ENCODE data around the gene CCDC85C.
A peak's percentile ranks its signal among the peaks of the same experiment; 100 is the strongest.

Gene CCDC85C

DNA sequence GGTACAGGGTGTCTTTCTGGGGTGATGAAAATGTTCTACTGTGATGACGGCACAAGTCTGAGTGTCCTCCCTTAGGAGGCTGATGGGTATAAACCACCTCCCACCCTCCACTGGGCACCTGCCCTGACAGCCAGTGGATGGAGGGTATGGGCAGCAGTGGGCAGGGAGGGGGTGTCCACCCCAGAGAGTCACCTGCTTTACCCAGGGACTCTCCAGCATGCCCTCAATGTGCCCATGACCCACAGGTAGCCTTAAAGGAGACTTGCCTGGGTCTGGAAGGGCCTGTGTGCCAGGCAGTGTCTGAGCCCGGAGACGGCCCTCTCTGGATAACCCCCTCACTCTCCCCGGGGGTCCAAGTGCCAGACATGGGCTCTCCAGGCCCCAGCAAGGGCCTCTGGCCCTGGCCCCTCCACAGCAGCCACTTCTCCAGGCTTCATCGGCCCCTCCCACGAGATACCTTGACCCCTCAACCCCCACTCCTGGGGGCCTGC lies 84.0 kb downstream of the CCDC85C start:
- DNase-seq, result no peak

DNA sequence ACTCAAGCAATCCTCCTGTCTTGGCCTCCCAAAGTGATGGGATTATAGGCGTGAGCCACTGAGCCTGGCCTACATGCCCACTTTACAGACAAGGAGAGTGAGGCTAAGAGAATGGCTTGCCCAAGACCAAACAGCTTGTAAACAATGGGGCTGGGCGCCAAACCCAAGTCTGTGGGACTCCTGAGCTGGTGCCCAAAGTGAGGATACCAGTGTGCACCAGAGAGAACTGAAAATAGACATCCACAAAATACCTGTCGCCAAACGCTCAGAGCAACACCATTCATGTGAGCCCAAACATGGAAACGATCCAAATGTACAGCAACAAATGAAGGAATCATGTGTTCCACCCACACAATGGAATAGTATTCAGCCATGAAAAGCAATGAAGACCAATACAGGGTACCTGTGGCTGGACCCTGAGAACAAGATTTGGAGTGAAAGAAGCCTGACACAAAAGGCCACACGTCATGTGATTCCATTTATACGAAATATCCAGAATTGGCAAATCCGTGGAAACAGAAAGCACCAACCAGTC lies 84.6 kb downstream of the CCDC85C start:
- DNase-seq, result no peak

DNA sequence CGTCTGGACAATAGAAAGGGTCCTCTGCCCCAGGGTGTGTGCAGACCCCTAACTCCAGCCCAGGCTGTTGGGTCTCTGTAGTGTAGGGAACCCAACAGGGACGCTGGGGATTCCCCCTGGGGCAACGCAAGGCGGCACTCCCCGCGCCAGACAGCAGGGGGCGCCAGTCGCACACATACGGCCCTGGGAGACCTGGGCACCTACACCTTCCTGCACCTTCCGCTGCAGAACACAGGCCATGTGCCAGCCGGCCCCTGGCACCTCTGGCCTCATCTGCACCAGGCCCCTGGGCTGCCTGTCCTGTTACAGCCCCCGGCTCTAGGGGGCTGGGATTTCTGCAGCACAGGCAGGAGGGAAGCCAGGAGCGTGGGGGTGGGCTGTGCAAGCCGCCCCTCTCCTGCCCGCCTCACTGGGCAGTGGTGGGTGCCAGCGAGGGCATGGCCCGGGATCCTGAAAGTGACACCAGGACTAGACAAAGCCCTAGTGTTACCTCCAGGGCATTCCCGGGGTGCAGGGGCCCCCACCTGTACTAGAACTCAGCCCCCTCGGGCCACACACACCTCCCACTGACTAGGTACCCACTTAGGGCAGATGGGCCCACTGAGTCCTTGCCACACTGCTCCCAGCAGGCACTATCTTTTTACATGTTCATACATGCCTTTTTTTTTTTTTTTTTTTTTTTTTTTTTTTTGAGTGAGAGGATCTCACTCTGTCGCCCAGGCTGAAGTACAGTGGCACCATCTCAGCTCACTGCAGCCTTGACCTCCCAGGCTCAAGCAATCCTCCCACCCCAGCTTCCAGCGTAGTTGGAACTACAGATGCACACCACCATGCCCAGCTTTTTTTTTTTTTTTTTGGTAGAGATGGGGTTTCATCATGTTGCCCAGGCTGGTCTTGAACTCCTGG lies 85.3 kb downstream of the CCDC85C start:
- peak; percentile 86 for DNase-seq

DNA sequence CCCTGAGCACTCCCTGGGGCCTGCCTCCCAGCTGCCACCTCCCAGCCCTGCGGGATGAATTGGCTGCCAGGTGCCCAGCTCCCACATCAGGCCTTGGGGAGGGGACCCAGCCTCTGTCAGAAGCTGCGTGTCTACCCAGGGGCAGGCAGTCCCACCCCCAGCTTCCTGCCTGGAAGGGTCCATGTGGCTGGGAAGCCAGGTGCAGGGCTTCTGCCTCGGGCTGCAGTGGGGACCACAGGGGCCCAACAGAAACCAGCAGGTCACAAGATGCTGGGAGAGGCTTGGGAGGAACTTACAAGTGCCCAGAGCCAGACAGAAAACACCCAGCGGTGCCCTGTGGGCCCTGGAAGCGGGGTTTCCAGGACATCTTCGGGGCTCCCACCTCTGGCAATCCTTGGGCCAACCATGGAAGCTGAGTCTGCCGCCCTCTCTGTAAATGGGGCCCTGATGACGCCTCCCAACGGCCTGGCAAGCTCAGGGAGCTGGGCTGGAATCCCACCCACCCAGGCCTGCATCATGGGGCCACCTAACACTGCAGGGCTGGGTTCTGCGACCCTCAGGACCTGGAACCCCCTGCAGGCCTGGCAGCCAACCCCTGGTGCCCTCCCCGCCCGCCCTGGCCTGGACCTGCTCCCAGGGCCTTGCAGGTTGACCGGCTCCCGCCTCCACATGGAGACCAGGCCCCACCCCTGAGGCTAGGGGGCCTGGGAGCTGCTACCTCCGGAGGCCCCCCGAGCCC lies 86.2 kb downstream of the CCDC85C start:
- DNase-seq, result no peak

DNA sequence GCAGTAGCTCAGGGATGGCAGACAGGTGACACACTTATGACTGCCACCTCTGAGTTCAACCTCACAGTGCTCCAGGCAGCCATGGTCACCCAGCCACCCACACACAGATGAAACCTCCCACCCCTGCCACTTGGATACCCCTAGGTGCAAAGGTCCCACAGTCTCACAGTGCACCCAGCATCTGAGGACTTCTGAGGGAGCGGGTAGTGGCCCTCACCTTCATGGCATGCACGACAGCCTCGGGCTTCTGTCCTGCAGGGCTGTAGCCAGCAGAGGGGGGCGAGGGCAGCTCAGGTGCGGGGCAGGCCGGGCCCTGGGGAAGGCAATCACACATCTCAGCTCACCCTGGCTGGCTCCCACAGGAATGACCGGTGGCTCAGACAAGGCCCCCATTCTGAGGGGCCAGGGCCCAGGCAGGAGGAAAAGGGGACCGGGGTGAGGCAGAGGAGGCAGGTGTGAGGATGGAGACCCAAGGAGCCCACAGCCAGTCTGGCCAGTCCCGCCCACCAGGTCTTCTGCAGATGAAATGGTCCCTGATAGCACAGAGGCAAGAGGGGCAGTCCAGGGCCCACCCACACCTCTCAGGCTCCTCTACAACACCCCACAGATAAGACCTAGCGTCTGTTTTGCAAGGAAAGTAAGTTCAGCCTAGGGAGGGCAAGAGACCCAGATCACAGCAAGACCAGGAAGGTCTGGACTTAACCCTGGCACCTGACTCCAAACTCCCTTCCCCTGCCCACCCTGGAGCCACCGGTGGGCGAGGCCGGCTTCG lies 87.0 kb downstream of the CCDC85C start:
- DNase-seq, result no peak

DNA sequence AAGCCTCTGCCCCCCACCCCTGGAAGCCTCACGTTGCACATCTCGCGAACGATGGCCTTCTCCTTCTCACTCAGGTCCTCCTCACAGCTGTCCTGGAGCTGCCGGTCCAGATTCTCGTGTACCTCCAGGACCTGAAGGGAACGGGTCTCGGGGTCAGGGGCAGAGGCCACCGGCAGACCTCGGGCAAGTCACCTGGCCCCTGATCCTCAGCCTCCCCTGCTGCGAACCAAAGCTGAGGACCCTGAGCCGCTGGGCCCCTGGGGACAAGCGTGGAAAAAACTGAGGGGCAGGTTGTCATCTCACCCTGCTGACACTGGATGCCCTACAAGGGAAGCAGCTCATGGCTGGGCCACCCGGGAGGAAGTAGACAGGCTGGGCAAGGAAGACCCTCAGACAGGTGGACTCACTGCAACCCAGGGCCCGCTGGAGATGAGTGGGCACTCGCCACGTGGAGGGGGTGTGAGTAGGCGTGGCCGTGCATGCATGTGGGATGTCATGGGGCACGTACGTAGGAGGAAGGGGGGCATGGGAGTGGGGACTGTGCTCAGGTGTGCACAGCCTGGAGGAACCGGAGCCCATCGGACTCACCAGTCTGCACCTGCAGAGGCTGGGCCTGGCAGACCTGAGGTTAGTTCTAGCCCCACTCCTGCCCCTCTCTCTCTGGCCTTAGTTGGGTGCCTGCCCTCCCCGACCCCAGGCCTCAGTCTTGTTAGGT lies 87.7 kb downstream of the CCDC85C start:
- no peak for DNase-seq

DNA sequence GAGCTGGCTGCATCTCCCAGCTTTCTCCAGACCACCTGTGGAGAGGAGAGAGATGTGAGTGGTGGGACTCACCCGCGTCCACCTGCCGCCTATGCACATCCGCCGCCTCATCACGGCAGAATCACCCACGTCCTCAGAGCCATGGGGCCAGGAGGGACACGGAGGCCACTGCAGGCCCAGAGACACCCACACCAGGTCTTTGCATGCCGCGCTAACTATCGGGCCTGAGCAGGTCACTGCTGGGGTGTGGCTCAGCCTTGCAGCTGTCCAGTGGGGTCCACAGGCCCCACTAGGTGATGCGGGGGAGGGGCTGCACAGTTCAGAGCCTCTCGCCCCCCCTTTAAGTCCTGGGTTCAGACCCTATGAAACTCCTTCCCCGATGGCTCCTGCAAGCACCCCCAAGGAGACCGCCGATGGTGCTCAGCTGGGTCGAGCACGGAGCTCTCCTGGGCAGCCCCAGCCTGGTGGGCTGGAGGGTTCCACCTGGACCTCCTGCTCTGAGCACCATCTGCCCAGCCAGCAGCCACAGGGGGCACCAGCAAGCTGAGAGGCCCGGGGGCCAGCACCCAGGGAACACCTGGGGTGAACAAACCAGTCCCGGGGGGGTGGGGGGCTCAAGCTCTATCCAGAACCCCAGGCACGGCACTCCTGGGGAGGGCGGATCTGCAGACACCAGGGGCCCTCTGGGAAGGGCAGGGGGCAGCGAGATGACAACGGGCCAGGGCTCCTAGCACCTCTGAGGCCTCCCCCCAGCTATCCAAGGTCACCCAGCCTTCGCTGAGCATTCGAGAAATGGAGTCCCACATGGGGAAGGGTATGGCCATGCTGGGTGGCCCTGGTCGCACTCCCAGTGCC lies 88.5 kb downstream of the CCDC85C start:
- no peak for DNase-seq

DNA sequence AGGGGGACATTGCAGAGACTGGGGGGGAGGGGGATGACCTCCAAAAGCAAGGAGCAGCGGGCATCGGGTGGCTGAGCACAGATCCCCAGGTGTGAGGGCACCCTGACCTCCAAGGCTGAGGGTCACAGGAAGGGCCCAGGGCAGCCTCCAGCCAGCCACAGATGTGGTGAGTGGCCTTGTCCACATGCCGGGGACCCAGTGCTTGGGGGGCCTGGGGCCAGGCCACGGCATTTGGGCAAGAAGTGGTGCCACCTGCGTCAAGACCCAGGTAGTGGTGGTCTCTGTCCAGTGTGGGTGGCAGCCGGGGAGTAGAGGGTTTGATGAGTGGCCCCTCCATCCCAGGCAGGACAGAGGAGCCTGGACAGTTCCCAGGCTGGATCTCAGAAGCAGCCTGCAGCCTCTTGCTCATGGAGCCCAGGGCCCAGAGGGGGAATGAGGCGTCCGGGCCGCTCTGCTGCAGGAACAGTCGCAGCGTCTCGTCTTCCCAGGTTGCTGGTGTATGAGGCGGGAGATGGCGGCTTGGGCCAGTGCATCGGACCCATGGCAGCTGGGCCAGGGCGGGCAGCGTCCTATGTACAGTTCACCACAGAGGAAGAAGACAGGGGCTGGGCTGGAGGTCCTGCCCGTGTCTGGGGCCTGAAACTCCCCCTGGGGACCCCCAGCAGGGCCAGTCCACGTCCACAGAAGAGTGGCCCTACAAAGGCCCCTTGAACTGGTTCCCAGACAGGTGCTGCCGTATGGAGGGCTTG lies 89.3 kb downstream of the CCDC85C start:
- no peak for DNase-seq

DNA sequence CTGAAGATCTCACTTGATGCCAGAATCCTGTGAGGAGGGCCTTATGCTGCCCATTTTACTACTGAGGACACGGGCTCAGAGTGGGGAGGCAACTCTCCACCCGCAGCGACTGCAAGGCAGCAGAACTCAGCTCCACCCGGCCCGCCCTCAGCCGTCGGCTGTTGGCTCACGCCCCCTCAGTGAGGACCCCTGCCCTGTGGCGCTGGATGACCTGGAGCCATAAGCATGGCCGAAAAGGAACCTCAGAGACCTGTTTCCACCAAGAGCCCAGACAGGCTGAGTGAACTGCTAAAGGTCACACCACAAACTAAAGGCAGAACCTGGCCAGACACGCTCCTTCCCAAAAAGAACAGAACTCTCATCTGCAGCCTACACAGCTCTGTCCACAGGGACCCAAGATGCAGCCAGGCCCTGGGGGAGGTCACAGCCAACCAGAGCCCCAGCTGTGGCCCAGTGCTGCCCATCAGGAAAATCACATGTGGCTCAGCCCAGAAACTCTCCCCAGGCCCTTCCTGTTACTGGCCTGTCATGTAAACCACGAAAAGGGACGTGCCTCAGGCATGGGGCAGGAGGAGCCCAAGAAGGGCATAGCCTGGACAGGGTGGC lies 90.0 kb downstream of the CCDC85C start:
- no peak for DNase-seq

DNA sequence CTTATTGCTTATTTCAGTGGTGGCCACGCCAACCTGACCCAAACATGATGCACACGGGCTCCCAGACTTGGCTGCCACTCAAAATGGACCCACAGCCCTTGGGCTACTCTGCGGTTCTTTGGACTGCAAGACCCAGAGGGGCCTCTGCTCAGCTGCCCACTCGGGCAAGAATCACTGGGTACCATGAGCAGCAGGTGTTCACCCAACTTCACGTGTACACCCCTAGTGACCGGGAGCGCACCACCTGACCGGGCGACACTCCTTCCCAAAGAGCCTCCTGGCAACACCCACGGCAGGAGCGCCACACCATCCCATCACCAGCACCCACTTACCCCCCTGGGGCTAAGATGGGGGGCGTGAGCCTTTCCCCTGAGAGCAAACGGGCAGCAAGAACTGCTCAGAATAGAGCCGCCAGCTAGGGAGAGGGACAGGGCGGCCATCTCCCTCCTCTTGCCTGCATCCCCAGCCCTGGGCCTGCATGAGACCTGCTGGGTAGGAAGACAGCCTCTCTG lies 90.8 kb downstream of the CCDC85C start:
- no peak for DNase-seq

DNA sequence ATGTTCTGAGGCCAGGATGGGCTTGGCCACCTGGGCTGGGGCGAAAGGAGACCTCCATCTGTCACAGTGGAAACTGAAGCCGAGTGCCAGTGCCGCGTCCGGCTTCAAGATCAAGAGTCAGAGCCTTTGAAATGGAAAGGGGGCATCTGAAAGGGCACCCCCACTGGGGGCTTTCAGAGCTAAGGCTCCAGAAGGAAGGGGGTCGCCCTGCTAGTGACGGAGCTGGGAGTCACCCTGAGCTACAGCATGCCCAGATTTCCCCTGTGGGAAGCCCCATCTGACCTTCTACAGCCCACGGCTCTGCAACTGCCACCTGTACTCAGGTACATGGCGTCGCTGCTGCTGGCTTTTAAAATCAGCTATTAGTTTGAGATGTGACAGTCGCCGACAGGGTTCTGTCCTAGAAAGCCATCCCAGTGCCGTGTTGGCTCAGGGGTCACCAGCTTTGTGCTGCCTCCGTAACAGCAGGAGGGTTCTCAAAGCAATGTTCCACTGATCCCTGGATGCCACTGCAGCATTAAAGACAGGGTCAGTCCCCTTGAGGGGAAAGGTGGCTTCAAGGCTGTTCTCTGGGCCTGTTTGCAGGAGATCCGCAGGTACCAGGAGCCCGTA lies 91.3 kb downstream of the CCDC85C start:
- no peak for DNase-seq

DNA sequence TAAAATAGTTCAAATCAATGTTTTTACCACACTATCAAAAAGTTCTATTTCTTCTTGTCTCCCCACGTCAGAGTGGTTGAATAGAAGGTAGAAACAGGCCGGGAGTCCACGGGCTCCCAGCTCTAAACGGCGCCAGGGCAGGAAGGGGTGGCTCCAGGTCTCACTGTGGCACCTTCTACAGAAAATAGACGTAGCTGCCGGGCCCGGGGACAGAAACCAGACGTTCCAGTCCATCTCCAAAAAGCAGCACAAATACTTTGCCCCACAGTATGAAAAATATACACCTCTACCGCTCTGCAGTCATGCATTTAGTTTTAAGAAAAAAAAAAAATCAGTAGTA lies 91.9 kb downstream of the CCDC85C start:
- no peak for DNase-seq

DNA sequence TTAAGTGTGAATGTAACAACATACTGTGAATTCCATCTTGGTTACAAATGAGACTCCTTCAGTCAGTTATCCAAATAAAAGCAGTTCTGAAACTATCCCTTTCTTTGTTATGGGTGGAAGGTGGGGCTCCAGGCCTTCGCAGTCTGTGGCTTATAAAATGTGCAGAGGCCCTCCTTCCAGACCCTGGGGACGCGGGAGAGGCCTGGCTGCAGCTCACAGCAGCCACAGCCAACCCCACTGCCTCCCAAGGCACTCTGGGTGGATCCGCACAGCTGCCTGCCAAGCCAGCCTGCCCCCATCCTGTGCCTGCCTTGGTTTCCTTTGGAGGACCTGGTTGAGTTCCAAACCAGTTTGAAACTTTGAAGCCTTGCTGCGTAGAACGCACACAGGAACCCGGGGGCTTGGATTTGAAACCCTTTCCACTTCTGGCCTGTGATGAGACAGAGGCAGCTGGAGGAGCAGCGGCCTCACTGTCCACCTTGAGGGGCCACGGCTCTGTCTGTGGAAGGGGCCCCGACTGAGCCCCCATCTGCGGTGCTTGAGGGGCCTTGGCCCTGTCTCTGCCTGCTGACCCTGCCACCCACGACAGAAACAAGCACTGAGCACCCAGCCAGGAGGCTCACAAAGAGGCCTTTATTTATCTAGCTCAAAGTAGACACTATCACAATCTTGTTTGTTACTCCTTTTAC lies 92.4 kb downstream of the CCDC85C start:
- no peak for DNase-seq

DNA sequence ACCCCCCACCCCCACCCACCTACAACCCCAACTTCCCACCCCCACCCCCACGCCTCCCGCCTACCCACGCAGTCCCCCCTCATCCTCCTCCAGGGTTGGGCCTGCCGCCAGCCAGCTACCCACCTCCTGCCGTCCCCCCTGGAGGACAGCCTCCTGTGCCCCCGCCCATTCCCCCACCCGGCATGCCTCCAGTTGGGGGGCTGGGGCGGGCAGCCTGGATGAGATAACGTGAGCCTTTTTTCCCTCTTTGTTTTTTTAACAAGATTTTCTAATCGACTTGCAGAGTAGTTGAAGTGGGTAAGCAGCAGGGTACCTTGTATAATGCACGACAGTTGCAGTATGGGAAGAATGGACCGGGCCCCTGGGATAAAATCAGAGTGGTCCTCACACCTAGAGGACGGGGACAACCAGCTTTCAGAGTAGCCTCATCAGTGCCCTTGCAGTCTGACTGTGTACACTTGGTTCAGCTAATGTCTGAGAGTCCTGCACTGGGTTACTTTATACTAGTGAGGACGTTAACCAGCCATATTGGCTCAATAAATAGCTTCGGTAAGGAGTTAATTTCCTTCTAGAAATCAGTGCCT lies 93.4 kb downstream of the CCDC85C start:
- no peak for DNase-seq

DNA sequence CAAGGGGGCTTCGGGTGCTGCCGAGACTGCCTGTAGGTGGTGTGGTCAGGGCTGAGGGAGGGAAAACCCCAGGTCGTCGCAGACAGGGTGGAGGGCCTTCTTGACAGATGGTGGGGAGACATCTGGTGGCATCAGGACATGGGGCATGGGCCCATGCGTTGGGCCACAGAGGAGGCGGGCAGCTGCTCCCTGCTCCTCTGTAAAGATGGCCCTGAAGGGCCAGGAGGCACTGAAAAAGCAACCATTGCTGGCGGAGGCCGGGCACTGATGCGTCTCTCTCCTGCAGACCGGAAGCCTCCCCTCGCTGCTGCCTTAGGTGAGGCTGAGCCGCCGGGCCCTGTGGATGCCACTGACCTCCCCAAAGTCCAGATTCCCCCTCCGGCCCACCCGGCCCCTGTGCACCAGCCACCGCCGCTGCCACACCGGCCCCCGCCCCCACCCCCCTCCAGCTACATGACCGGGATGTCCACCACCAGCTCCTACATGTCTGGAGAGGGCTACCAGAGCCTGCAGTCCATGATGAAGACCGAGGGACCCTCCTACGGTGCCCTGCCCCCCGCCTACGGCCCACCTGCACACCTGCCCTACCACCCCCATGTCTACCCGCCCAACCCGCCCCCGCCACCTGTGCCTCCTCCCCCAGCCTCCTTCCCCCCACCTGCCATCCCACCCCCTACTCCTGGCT lies 94.0 kb downstream of the CCDC85C start:
- DNase-seq, result no peak

DNA sequence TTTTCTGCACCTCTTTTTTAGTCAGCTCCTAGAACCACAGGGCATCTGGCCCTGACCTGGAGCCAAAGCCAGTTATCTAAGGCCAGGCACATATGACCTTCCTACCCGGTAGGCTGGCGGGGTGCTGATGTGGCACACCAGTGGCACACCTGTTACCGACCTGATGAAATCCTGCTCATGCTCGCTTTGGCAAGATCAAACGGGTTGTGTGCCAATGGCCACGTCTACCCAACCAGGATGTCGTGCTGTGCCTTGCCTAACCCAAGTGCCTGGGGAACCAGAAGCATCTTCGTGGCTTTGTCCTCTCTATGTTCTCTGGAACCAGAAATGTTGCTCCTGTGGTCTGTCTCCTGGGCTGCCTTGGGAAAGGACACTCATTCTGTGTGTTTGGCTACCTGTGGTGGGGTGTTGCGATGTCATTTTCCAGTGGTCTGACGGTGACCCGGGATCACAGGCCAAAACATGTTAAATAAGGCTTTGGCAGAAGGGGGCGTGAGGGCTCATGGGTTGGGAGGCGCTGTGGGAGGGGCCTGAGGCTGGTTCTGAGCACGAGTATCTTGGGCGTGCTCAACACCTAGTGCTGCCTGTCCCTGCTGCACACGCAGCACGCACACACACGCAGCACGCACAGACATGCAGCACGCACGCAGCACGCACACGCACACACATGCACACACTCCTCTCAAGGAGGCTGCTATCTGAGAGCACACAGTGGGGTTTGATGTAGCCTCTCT lies 94.9 kb downstream of the CCDC85C start:
- no peak for DNase-seq

All from eye (tissue), 1 donor.